ENCODE measurements around the gene GAB4. TPM values are rescaled to one million over a fixed set of nuclear protein-coding genes. Genes with fewer than 3 reads are reported as not detected.
"Not testable (repeated sequence)": the region's sequence is repeated elsewhere in the genome, so short reads cannot be mapped to it uniquely, and the experiment has no call there.

Gene GAB4
- total and polyA plus RNA-seq, 4 donors: not detected

GRCh38 chr22:17046566-17047348 is 38.7 kb upstream of the GAB4 start:
- H3K27me3 ChIP-seq (ENCODE audit: control insufficient read depth in 4 of 4, insufficient read depth in 4 of 4, low read length in 3 of 4): peaks cover 0 to 7% (median 0%) of the 10 kb centered on the region in 4 donors
- 66% methylated on average over 5 of the region's 5 CpGs for WGBS
- no peak overlapping the region for H3K27ac ChIP-seq (ENCODE audit: low read depth in 1 of 2, low read length in 2 of 2)
- no peak overlapping the region for H3K9ac ChIP-seq (ENCODE audit: low read depth in 1 of 2, low read length in 2 of 2)
- no peak for DNase-seq (ENCODE audit: low spot score)
- H3K4me3 ChIP-seq (ENCODE audit: low read depth in 1 of 3, low read length in 3 of 3): no peak overlapping the region
- no peaks in the 10 kb centered on the region for H3K4me1 ChIP-seq (ENCODE audit: control insufficient read depth in 4 of 4, insufficient read depth in 4 of 4, low read length in 3 of 4)
- H3K36me3 ChIP-seq (ENCODE audit: control insufficient read depth in 4 of 4, insufficient read depth in 3 of 4, low read depth in 1 of 4, low read length in 3 of 4): no peaks in the 10 kb centered on the region
- H3K9me3 ChIP-seq (ENCODE audit: control insufficient read depth in 4 of 4, low read length in 3 of 4): no peaks in the 10 kb centered on the region
- TF ChIP-seq MAX (IDR thresholded peaks at IDR 0.05): no peak
- TF ChIP-seq EGR1 (IDR thresholded peaks at IDR 0.05; ENCODE audit: low read depth in 2 of 2): no peak
- TF ChIP-seq TAF1 (conservative IDR thresholded peaks at IDR 0.05): no peak
- TF ChIP-seq YY1 (IDR thresholded peaks at IDR 0.05): no peak
- no peak for TF ChIP-seq NR2F2 (IDR thresholded peaks at IDR 0.05)
- no peak for TF ChIP-seq GABPA (IDR thresholded peaks at IDR 0.05 in 1 of 2, conservative IDR thresholded peaks at IDR 0.05 in 1 of 2)
- TF ChIP-seq FOXA2 (IDR thresholded peaks at IDR 0.05): no peak
- TF ChIP-seq HNF4G (IDR thresholded peaks at IDR 0.05): no peak

- Histone ChIP-seq H3K9ac (ENCODE audit: low read depth in 1 of 2, low read length in 2 of 2) (no peak overlapping the region), H3K4me1 (ENCODE audit: control insufficient read depth in 4 of 4, insufficient read depth in 4 of 4, low read length in 3 of 4) (no peaks in the 10 kb centered on the region), H3K9me3 (ENCODE audit: control insufficient read depth in 4 of 4, low read length in 3 of 4) (no peaks in the 10 kb centered on the region), H3K27ac (ENCODE audit: low read depth in 1 of 2, low read length in 2 of 2) (no peak overlapping the region), H3K36me3 (ENCODE audit: control insufficient read depth in 4 of 4, insufficient read depth in 3 of 4, low read depth in 1 of 4, low read length in 3 of 4) (no peaks in the 10 kb centered on the region), H3K4me3 (ENCODE audit: low read depth in 1 of 3, low read length in 3 of 3) (no peak overlapping the region), H3K27me3 (ENCODE audit: control insufficient read depth in 4 of 4, insufficient read depth in 4 of 4, low read length in 3 of 4) (peaks cover 0 to 7% (median 0%) of the 10 kb centered on the region in 4 donors)
- TF ChIP-seq HNF4G (IDR thresholded peaks at IDR 0.05): no peak
- TF ChIP-seq REST (IDR thresholded peaks at IDR 0.05): no peak
- TF ChIP-seq ATF3 (IDR thresholded peaks at IDR 0.05): no peak
- TF ChIP-seq JUND (IDR thresholded peaks at IDR 0.05): no peak
- no peak for TF ChIP-seq TAF1 (conservative IDR thresholded peaks at IDR 0.05)
- no peak for TF ChIP-seq CTCF (IDR thresholded peaks at IDR 0.05; ENCODE audit: low read depth, low read length, missing input control)
- no peak for TF ChIP-seq GABPA (IDR thresholded peaks at IDR 0.05 in 1 of 2, conservative IDR thresholded peaks at IDR 0.05 in 1 of 2)
- no peak for TF ChIP-seq RAD21 (IDR thresholded peaks at IDR 0.05)
- TF ChIP-seq EGR1 (IDR thresholded peaks at IDR 0.05; ENCODE audit: low read depth in 2 of 2): no peak
- TF ChIP-seq FOXA1 (IDR thresholded peaks at IDR 0.05): no peak
- TF ChIP-seq MAX (IDR thresholded peaks at IDR 0.05): no peak
- DNase-seq (ENCODE audit: low spot score): no peak
These were observed 35.5 kb upstream of the GAB4 start for GRCh38 chr22:17043521-17043920.

GRCh38 chr22:17036842-17037711 is 29.1 kb upstream of the GAB4 start:
- not testable (repeated sequence) for H3K27ac ChIP-seq (ENCODE audit: low read depth in 1 of 2, low read length in 2 of 2)

More at GRCh38 chr22:17036842-17037711, 29.1 kb upstream of the GAB4 start:
- not testable (repeated sequence) for H3K27me3 ChIP-seq (ENCODE audit: control insufficient read depth in 4 of 4, insufficient read depth in 4 of 4, low read length in 3 of 4); DNase-seq (ENCODE audit: low spot score); H3K36me3 ChIP-seq (ENCODE audit: control insufficient read depth in 4 of 4, insufficient read depth in 3 of 4, low read depth in 1 of 4, low read length in 3 of 4); H3K9me3 ChIP-seq (ENCODE audit: control insufficient read depth in 4 of 4, low read length in 3 of 4); H3K4me1 ChIP-seq (ENCODE audit: control insufficient read depth in 4 of 4, insufficient read depth in 4 of 4, low read length in 3 of 4); H3K4me3 ChIP-seq (ENCODE audit: low read depth in 1 of 3, low read length in 3 of 3); H3K9ac ChIP-seq (ENCODE audit: low read depth in 1 of 2, low read length in 2 of 2)
- WGBS: 29% methylated on average over 37 of the region's 56 CpGs

Measured in liver (tissue), 9 donors.